SU-DHL-6 (cell line): ENCODE data around the gene UBR4.

Experiments
- H2AFZ ChIP-seq: fragments of 200-600 bp; sonication (generic); 2 replicates; pipeline ENCODE4 v1.6.1; 2014; ENCODE audit warnings: low read depth, mild to moderate bottlenecking, moderate library complexity, mixed read lengths, antibody characterized with exemption, low read length; ENCODE audit not compliant: severe bottlenecking
- H3F3A ChIP-seq: fragments of 200-600 bp; shearing (Covaris generic); 2 replicates; pipeline ENCODE4 v1.6.0; 2016; ENCODE audit warnings: antibody characterized with exemption, mild to moderate bottlenecking; ENCODE audit not compliant: insufficient read depth
- H3K27ac ChIP-seq: fragments of 200-600 bp; sonication (generic); 2 replicates; pipeline ENCODE4 v1.5.1; 2016; ENCODE audit warnings: low read depth, mild to moderate bottlenecking, low read length, moderate library complexity, mixed read lengths
- H3K27me3 ChIP-seq: fragments of 200-600 bp; sonication (generic), shearing (Covaris generic); 2 replicates; pipeline ENCODE4 v1.6.0; 2014; ENCODE audit warnings: mild to moderate bottlenecking, low read length
- H3K36me3 ChIP-seq: fragments of 200-600 bp; sonication (generic); 2 replicates; pipeline ENCODE4 v1.6.1; 2014; ENCODE audit warnings: mild to moderate bottlenecking, low read length, mixed read lengths
- H3K4me2 ChIP-seq: fragments of 300-600, 200-600 bp; shearing (Covaris generic), sonication (generic); 2 replicates; pipeline ENCODE4 v1.6.0; 2014; ENCODE audit warnings: low read length, low read depth, mild to moderate bottlenecking; ENCODE audit not compliant: poor library complexity, severe bottlenecking
- H3K4me3 ChIP-seq: fragments of 200-600 bp; sonication (generic); 2 replicates; pipeline ENCODE4 v1.5.1; 2014; ENCODE audit warnings: antibody characterized with exemption, low read length, mild to moderate bottlenecking, mixed read lengths; ENCODE audit not compliant: insufficient read depth, poor library complexity, severe bottlenecking
- H3K79me2 ChIP-seq: fragments of 200-600 bp; sonication (generic); 2 replicates; pipeline ENCODE4 v1.6.1; 2014; ENCODE audit warnings: mild to moderate bottlenecking, low read length, moderate library complexity; ENCODE audit not compliant: insufficient read depth
- H3K9ac ChIP-seq: fragments of 200-600 bp; sonication (generic); 2 replicates; pipeline ENCODE4 v1.7.0; 2014; ENCODE audit warnings: mild to moderate bottlenecking, low read length
- H3K9me2 ChIP-seq: fragments of 200-600 bp; sonication (generic); replicated peaks from 2 replicates; pipeline ENCODE4 v1.6.1; 2014; ENCODE audit warnings: low read length; ENCODE audit not compliant: insufficient read depth
- H3K9me3 ChIP-seq: fragments of 200-600 bp; sonication (generic); 2 replicates; pipeline ENCODE4 v1.6.1; 2014; ENCODE audit warnings: low read length, mixed read lengths; ENCODE audit not compliant: insufficient read depth
- H4K20me1 ChIP-seq: fragments of 200-600 bp; sonication (generic); 2 replicates; pipeline ENCODE4 v1.6.1; 2014; ENCODE audit warnings: low read depth, mild to moderate bottlenecking, antibody characterized with exemption, low read length, moderate library complexity, mixed read lengths
- CTCF ChIP-seq: fragments of 200-600 bp; sonication (generic); IDR thresholded peaks from one replicate; pipeline ENCODE4 v1.5.1; 2017; ENCODE audit warnings: antibody characterized with exemption, mild to moderate bottlenecking, low read length, moderate library complexity; ENCODE audit not compliant: insufficient read depth, poor library complexity, severe bottlenecking
- EZH2phosphoT487 ChIP-seq: fragments of 200-600 bp; sonication (generic), shearing (Covaris generic); conservative IDR thresholded peaks from 2 replicates; pipeline ENCODE4 v1.6.1; 2018; ENCODE audit warnings: mild to moderate bottlenecking, antibody characterized with exemption, low read length, moderate library complexity, mixed read lengths

Gene UBR4

GRCh38 chr1:19138331-19138730 lies 71.7 kb downstream of the UBR4 start:
- no peak overlapping the region for H3K27ac ChIP-seq
- TF ChIP-seq CTCF (no peak), EZH2phosphoT487 (no peak)
- no peaks in the 10 kb centered on the region for H3F3A ChIP-seq
- H3K79me2 ChIP-seq: no peaks in the 10 kb centered on the region
- no peak overlapping the region for H3K4me3 ChIP-seq
- H4K20me1 ChIP-seq: no peaks in the 10 kb centered on the region
- peaks cover 46% of the 10 kb centered on the region for H3K36me3 ChIP-seq
- H3K4me2 ChIP-seq: no peak overlapping the region
- no peaks in the 10 kb centered on the region for H3K27me3 ChIP-seq
- H3K9me2 ChIP-seq: no peaks in the 10 kb centered on the region
- no peak overlapping the region for H2AFZ ChIP-seq
- H3K9ac ChIP-seq: no peak overlapping the region
- H3K9me3 ChIP-seq: no peaks in the 10 kb centered on the region

- Histone ChIP-seq H3K27me3 (no peaks in the 10 kb centered on the region), H3F3A (no peaks in the 10 kb centered on the region), H3K9me3 (no peaks in the 10 kb centered on the region), H3K79me2 (no peaks in the 10 kb centered on the region), H3K27ac (no peak overlapping the region), H3K9ac (no peak overlapping the region), H3K4me2 (no peak overlapping the region), H4K20me1 (no peaks in the 10 kb centered on the region), H3K9me2 (no peaks in the 10 kb centered on the region), H3K36me3 (peaks cover 53% of the 10 kb centered on the region), H3K4me3 (no peak overlapping the region), H2AFZ (no peak overlapping the region)
- no peak for TF ChIP-seq EZH2phosphoT487
- TF ChIP-seq CTCF: no peak
These were observed 72.9 kb downstream of the UBR4 start for GRCh38 chr1:19137158-19137557.

GRCh38 chr1:19133360-19133759 lies 76.7 kb downstream of the UBR4 start:
- no peak overlapping the region for H2AFZ ChIP-seq
- H3F3A ChIP-seq: no peaks in the 10 kb centered on the region
- H3K79me2 ChIP-seq: no peaks in the 10 kb centered on the region
- H3K36me3 ChIP-seq: peaks cover 71% of the 10 kb centered on the region
- no peaks in the 10 kb centered on the region for H3K9me3 ChIP-seq
- H3K27me3 ChIP-seq: no peaks in the 10 kb centered on the region
- TF ChIP-seq EZH2phosphoT487 (no peak), CTCF (no peak)
- H3K4me2 ChIP-seq: no peak overlapping the region
- H3K27ac ChIP-seq: no peak overlapping the region
- no peak overlapping the region for H3K4me3 ChIP-seq
- H3K9me2 ChIP-seq: no peaks in the 10 kb centered on the region
- no peak overlapping the region for H3K9ac ChIP-seq
- no peaks in the 10 kb centered on the region for H4K20me1 ChIP-seq

- Histone ChIP-seq H3K36me3 (peaks cover 46% of the 10 kb centered on the region), H3K4me2 (no peak overlapping the region), H4K20me1 (no peaks in the 10 kb centered on the region)
These were observed 79.6 kb downstream of the UBR4 start for GRCh38 chr1:19130468-19130867.

More at GRCh38 chr1:19130468-19130867, 79.6 kb downstream of the UBR4 start:
- Histone ChIP-seq H3K9me2 (no peaks in the 10 kb centered on the region), H2AFZ (no peak overlapping the region), H3K79me2 (no peaks in the 10 kb centered on the region), H3F3A (no peaks in the 10 kb centered on the region), H3K27ac (no peak overlapping the region), H3K4me3 (no peak overlapping the region), H3K9ac (no peak overlapping the region), H3K27me3 (no peaks in the 10 kb centered on the region), H3K9me3 (no peaks in the 10 kb centered on the region)
- TF ChIP-seq CTCF: no peak
- TF ChIP-seq EZH2phosphoT487: no peak
